Uterus (tissue), 2 donors: ENCODE results near the gene CHMP6.

Experiments used
- POLR2A ChIP-seq, 2 donors: fragments of 450-650 bp; IDR thresholded peaks; one replicate each; pipeline ENCODE4 v1.6.1; 2016; ENCODE audit warnings: antibody characterized with exemption in 2 of 2, mild to moderate bottlenecking in 1 of 2, moderate library complexity in 1 of 2
- TF ChIP-seq, protein P1 (sequence below), 4 experiments: fragments of 200-600 bp in 2 of 4; fragments of 450-650 bp in 2 of 4; sonication (generic) in 2 of 4; IDR thresholded peaks; one replicate each; pipeline ENCODE4 v1.5.1; 2016 to 2019; ENCODE audit warnings: antibody characterized with exemption in 4 of 4, mild to moderate bottlenecking in 2 of 4, moderate library complexity in 1 of 4

DNA sequence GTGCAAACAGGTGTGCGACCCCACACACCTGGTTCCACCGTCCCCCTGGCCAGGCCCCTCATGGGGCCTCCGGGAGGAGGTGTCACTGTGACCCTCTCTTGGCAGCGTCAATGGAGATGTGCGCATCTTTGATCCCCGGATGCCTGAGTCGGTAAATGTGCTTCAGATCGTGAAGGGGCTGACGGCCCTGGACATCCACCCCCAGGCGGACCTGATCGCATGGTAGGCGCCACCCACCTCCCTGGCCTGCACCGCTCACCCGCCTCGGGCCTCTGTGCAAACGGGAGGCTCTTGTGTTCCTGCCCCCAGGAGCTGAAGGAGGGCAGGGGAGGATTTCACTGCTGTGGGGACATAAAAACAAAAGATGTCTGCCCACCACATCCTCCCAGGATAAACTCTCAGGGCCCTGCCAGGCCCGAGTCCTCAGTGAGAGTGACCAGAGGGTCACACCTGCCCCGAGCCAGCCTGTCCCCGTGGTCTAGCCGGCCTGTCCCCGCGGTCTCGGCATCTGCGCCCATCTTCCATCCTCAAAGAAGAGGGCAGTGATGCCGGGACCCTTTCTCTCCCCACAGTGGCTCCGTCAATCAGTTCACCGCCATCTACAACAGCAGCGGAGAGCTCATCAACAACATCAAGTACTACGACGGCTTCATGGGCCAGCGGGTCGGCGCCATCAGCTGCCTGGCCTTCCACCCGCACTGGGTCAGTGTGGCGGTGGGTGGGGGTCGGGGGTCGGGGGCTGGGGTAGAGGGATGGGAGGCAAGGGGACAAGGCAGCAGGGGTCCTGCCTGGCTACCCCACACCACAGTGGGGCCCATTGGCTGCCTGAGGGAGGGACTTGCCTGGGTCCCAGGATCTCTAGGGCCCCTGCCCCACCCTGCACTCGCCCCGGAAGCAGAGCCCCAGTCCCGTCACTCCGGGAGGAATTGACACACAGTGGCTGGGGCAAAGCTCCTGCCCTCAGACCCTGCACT lies 29.0 kb upstream of the CHMP6 start:
- TF ChIP-seq, protein P1, sequence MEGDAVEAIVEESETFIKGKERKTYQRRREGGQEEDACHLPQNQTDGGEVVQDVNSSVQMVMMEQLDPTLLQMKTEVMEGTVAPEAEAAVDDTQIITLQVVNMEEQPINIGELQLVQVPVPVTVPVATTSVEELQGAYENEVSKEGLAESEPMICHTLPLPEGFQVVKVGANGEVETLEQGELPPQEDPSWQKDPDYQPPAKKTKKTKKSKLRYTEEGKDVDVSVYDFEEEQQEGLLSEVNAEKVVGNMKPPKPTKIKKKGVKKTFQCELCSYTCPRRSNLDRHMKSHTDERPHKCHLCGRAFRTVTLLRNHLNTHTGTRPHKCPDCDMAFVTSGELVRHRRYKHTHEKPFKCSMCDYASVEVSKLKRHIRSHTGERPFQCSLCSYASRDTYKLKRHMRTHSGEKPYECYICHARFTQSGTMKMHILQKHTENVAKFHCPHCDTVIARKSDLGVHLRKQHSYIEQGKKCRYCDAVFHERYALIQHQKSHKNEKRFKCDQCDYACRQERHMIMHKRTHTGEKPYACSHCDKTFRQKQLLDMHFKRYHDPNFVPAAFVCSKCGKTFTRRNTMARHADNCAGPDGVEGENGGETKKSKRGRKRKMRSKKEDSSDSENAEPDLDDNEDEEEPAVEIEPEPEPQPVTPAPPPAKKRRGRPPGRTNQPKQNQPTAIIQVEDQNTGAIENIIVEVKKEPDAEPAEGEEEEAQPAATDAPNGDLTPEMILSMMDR (IDR thresholded peaks at IDR 0.05), result no peak
- no peak for TF ChIP-seq POLR2A (IDR thresholded peaks at IDR 0.05)
